ENCODE results near the gene TTC7B.

TTC7B gene

GRCh38 chr14:90805662-90806540, 10.3 kb downstream of the TTC7B start:
- no peak for DNase-seq (ENCODE audit: extremely low read depth in 1 of 2, low read depth in 1 of 2)

DNA sequence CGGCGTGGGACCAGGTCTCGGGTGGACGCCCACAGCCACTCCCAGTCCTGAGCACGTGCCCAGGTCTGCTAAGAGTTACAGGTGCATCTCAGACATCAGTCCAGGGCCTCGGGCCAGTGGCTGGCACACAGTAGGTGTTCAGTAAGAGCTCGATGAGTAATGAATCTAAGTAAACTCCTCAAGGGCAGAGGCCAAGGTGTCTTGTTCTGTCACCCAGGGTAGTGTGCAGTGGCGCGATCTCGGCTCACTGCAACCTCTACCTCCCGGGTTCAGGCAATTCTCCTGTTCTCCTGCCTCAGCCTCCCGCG, 11.2 kb downstream of the TTC7B start:
- no peak for DNase-seq (ENCODE audit: extremely low read depth in 1 of 2, low read depth in 1 of 2)

GRCh38 chr14:90804292-90805083, 11.7 kb downstream of the TTC7B start:
- DNase-seq (ENCODE audit: extremely low read depth in 1 of 2, low read depth in 1 of 2) = no peak

GRCh38 chr14:90803249-90803648, 13.0 kb downstream of the TTC7B start:
- DNase-seq (ENCODE audit: extremely low read depth in 1 of 2, low read depth in 1 of 2) = no peak

- no peak for DNase-seq (ENCODE audit: extremely low read depth in 1 of 2, low read depth in 1 of 2)
These were observed 16.8 kb downstream of the TTC7B start for GRCh38 chr14:90799420-90799819.

- no peak for DNase-seq (ENCODE audit: extremely low read depth in 1 of 2, low read depth in 1 of 2)
These were observed 18.3 kb downstream of the TTC7B start for GRCh38 chr14:90797919-90798318.

DNA sequence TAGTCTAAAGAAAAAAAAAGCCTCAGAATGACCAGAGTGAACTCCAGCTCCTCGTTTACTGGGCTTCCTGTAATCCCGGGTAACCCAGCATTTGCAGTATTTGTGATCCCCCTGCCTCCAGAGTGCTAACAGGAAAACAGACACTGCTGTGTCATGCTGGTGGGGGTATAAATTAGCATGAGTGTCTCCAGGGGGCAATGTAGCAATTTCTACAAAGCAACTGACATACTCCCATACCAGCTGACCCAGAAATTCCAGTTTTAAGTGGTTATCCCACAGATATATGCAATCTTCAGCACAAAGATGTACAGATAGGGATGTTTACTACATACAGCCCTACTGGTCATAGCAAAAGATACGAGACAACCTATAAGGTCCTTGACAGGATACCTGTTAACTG, 18.8 kb downstream of the TTC7B start:
- no peak for DNase-seq (ENCODE audit: extremely low read depth in 1 of 2, low read depth in 1 of 2)

DNA sequence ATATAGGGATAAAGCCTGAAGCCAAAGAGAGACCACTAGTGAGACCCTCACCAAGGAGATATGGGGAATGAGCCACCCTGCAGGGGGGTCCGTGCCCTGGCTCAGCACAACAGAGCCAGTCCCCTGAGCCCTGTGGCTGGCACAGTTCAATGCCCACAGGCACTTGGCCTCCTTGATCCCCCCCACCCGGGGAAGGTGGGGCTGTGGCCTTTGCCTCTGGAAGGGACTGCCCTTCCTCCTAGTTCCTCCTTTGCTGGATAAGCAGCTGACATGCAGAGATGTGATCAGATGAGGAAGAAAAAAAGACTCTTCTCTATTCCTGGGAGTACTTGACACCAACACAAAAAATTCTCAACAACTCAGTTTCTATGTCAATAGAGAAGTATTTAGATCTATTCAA, 19.9 kb downstream of the TTC7B start:
- no peak for DNase-seq (ENCODE audit: extremely low read depth in 1 of 2, low read depth in 1 of 2)

DNA sequence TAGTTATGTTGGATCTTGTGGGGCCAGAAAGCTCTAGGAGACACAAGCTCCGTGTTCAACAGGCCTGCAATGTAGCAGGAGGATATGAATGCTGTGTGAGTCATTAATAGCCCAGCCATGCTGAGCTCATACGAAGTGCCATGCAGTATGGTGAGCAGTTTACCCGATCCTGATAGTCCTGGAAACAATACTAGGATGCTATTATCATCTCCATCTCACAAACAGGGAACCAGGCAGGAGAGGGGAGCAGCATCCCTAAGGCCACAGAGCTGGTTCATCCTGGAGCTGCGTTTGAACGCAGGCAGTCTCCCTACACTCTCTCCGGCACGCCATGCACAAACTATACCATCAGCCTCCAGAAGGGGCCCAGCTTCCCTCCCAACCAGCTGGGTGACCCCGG, 20.5 kb downstream of the TTC7B start:
- no peak for DNase-seq (ENCODE audit: extremely low read depth in 1 of 2, low read depth in 1 of 2)

GRCh38 chr14:90791486-90791885, 24.7 kb downstream of the TTC7B start:
- no peak for DNase-seq (ENCODE audit: extremely low read depth in 1 of 2, low read depth in 1 of 2)

GRCh38 chr14:90788031-90788430, 28.2 kb downstream of the TTC7B start:
- DNase-seq (ENCODE audit: extremely low read depth in 1 of 2, low read depth in 1 of 2) = no peak

- DNase-seq (ENCODE audit: extremely low read depth in 1 of 2, low read depth in 1 of 2) = no peak
These were observed 30.3 kb downstream of the TTC7B start for GRCh38 chr14:90785876-90786450.

- DNase-seq (ENCODE audit: extremely low read depth in 1 of 2, low read depth in 1 of 2) = no peak
These were observed 30.8 kb downstream of the TTC7B start for GRCh38 chr14:90785471-90785870.

DNA sequence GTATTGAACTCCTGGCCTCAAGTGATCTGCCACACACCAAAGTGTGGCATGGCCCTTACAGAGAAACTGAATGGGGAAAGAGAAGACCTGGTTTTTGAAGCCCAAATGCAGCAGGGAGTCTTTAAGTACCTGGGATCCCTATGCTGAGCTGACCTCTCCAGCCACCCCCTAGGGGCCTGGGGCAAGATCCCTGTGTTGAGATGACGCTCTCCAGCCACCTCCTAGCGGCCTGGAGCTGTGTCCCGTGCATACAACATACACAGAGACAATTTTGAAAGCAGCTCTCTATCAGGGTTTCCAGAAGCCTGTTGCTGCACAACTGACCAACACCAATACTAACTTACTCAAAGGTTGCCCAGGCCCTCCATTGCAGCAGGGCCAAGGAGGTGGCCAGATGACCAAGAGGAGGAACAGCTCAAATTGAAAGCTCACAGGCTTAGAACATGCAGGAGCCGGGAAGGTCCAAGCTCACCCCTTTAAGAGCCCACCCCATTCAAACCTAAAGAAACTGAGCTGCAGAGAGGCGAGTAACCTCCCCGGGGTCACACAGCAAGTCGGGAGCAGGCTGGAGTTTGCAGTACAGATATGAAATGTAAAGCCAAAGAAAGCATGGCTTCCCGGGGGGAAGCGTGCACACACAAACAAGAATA, 31.5 kb downstream of the TTC7B start:
- DNase-seq (ENCODE audit: extremely low read depth in 1 of 2, low read depth in 1 of 2) = no peak

GRCh38 chr14:90783344-90783743, 32.9 kb downstream of the TTC7B start:
- no peak for DNase-seq (ENCODE audit: extremely low read depth in 1 of 2, low read depth in 1 of 2)

DNA sequence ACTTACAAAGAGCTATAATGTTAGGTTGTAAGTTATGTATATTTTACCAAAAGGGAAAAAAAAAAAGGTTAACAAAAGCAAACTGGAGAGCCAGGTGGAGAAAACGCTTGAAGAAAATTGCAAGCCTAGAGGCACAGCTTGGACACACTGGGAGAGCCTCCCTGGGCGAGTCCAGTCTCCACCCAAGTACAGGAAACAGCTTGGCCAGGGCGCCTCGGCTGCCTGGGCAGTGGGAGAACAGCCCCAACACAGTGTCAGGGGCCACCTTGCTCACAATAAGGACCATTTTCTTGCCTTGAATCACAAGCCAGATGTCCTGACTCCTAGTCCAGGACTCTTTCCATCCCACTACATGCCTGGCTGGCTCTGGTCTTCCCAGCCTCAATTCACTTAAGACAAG, 33.3 kb downstream of the TTC7B start:
- no peak for DNase-seq (ENCODE audit: extremely low read depth in 1 of 2, low read depth in 1 of 2)

- no peak for DNase-seq (ENCODE audit: extremely low read depth in 1 of 2, low read depth in 1 of 2)
These were observed 34.4 kb downstream of the TTC7B start for GRCh38 chr14:90781876-90782275.

DNA sequence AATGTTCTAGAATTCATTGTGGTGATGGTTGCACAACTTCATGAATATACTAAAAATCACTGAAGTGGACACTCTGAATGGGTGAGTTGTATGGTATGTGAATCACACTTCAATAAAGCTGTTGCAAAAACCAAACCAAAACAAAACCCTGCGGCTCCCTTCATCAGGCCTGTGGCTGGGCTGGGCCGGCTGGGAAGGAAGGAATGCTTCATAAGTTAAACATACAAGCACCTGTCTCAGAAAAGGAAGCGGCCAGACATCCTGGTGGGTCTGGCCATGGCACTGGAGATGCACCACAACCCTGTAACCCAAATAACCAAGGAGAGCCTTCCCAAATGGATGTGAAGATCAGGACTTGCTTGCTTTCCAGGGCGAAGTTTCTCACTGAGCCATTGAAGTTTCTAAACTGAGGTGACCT, 34.9 kb downstream of the TTC7B start:
- no peak for DNase-seq (ENCODE audit: extremely low read depth in 1 of 2, low read depth in 1 of 2)

GRCh38 chr14:90780519-90780918, 35.7 kb downstream of the TTC7B start:
- no peak for DNase-seq (ENCODE audit: extremely low read depth in 1 of 2, low read depth in 1 of 2)

GRCh38 chr14:90778571-90779255, 37.5 kb downstream of the TTC7B start:
- no peak for DNase-seq (ENCODE audit: extremely low read depth in 1 of 2, low read depth in 1 of 2)

Measured in stimulated activated CD8-positive, alpha-beta memory T cell treated with anti-CD3 and anti-CD28 coated beads, Interleukin-7, amount 100 ng/mL, for 48 hours (primary cell).